CD4-positive, alpha-beta memory T cell (primary cell): ENCODE data around the gene RNF43. TPM values are rescaled to one million over a fixed set of nuclear protein-coding genes. Genes with fewer than 3 reads are reported as not detected.
A peak's percentile ranks its signal among the peaks of the same experiment; 100 is the strongest.

ENCODE experiments used
- CTCF ChIA-PET: fragments of 350-600 bp; sonication (Branson Sonifier 250); formaldehyde crosslinking; loops from one replicate; lab custom pipeline; 2021; ENCODE audit warnings: inconsistent platforms; ENCODE audit not compliant: partially characterized antibody; lab: Charles Lee
- POLR2A ChIA-PET: fragments of 350-600 bp; sonication (Branson Sonifier 250); formaldehyde crosslinking; loops from one replicate; lab custom pipeline; 2021; ENCODE audit not compliant: partially characterized antibody; lab: Charles Lee
- DNase-seq, 5 donors: peaks; one replicate each; pipeline versions ENCODE4 v3.0.0 to v3.0.0-alpha.2; 2020 to 2022; ENCODE audit warnings: mixed read lengths in 1 of 5
- H3K27ac ChIP-seq: one replicate; pipeline ENCODE4 v1.7.0; 2013; ENCODE audit warnings: low read depth, low read length
- H3K27me3 ChIP-seq: 2 replicates; pipeline ENCODE4 v1.7.0; 2013; ENCODE audit warnings: mild to moderate bottlenecking, low read length, moderate library complexity; ENCODE audit not compliant: insufficient read depth
- H3K36me3 ChIP-seq: 2 replicates; pipeline ENCODE4 v1.7.0; 2013; ENCODE audit warnings: mild to moderate bottlenecking, low read length, moderate library complexity; ENCODE audit not compliant: insufficient read depth
- H3K4me1 ChIP-seq: 2 replicates; pipeline ENCODE4 v1.7.0; 2013; ENCODE audit warnings: mild to moderate bottlenecking, low read length, moderate library complexity; ENCODE audit not compliant: insufficient read depth
- H3K4me3 ChIP-seq, 2 donors: one replicate each; pipeline ENCODE4 v1.7.0; 2013; ENCODE audit warnings: low read length in 2 of 2, mild to moderate bottlenecking in 1 of 2
- H3K9me3 ChIP-seq, 2 donors: one replicate each; pipeline ENCODE4 v1.7.0; 2013; ENCODE audit warnings: low read length in 2 of 2, control low read depth in 1 of 2; ENCODE audit not compliant: control insufficient read depth in 1 of 2
- H3K27ac Mint-ChIP-seq, 7 donors: one replicate each; pipeline ENCODE4 v1.8.0; 2020 to 2021; ENCODE audit warnings: mixed read lengths in 7 of 7, mild to moderate bottlenecking in 6 of 7, inconsistent platforms in 3 of 7, moderate library complexity in 3 of 7
- H3K27me3 Mint-ChIP-seq, 2 donors: one replicate each; pipeline ENCODE4 v1.8.0; 2020 to 2021; ENCODE audit warnings: mixed read lengths in 2 of 2
- H3K36me3 Mint-ChIP-seq, 2 donors: one replicate each; pipeline ENCODE4 v1.8.0; 2020 to 2021; ENCODE audit warnings: mixed read lengths in 2 of 2, inconsistent platforms in 1 of 2, mild to moderate bottlenecking in 1 of 2
- H3K4me1 Mint-ChIP-seq, 4 donors: one replicate each; pipeline ENCODE4 v1.8.0; 2020 to 2021; ENCODE audit warnings: mixed read lengths in 4 of 4, mild to moderate bottlenecking in 1 of 4
- H3K4me3 Mint-ChIP-seq, 8 donors: one replicate each; pipeline ENCODE4 v1.8.0; 2020 to 2021; ENCODE audit warnings: mixed read lengths in 8 of 8, mild to moderate bottlenecking in 7 of 8, moderate library complexity in 6 of 8, inconsistent platforms in 3 of 8
- H3K9me3 Mint-ChIP-seq, 8 donors: one replicate each; pipeline ENCODE4 v1.8.0; 2020 to 2021; ENCODE audit warnings: mixed read lengths in 8 of 8, mild to moderate bottlenecking in 5 of 8, inconsistent platforms in 3 of 8, moderate library complexity in 1 of 8
- intact Hi-C: fragments of 100-400 bp; cut with micrococcal nuclease; formaldehyde crosslinking; loops from one replicate; pipeline ENCODE4 v1.15.1; 2023
- polyA plus RNA-seq, 2 donors: library from polyadenylated mRNA; unstranded; fragments of 300-500 nt; fragmentation: Illumina TruSeq; gene quantifications; one replicate each; pipeline ENCODE4 v1.2.3, GENCODE V29; 2021
- total RNA-seq, 2 experiments: library from RNA; stranded (reverse); gene quantifications; one replicate each; pipeline ENCODE4 v1.2.3, GENCODE V29; 2021

Gene RNF43
- total and polyA plus RNA-seq, 4 experiments from 2014 or later = 1.2 to 2.3 (median 1.6) TPM; not detected in 1

DNA sequence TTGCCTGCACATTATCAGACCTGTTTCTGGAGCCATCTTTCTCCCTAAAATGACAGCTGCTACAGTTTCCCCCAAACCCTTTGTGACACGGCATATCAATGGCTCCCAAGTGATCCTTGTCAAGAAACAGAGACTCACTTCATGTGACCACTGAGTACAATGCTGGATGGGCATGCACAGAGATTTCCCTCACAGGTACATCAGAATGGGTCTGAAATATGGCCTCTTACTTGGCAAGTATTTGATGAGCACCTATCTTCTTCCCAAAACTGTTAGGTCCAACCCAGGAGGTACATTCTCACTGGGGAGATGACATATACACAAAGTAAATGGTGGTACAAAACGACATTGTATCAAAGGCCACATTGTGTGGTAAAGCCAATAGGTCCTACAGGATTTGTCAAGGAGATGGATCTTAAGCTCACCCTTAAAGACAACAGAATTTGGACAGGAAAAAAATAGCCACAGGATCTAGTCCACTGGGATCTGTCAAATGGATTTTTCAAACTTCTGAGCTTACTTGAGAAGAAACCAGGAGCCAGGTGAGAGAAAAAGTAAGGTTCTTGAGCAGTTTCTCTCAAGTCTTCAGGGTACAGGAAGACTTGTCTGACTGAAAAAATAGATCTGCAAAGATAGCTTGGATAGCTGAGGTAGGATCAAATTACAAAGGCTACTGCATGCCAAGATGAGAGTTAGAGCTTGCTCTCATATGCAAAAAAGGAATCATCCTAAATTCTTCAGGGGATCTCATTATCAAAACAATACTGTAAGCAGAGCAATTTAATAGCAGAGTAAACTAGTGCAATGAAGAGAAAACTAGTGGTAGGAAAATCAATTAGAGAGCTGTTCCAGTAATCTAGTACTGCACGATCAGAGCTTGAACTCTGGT, 28.8 kb downstream of the RNF43 start:
- DNase-seq = no peak
- no peaks in the 10 kb centered on the region for H3K27me3 Mint-ChIP-seq
- H3K27ac Mint-ChIP-seq = peak overlapping the region in 4 of 7 donors; percentile 25 to 81 (median 42)
- Histone ChIP-seq H3K9me3 (no peaks in the 10 kb centered on the region), H3K36me3 (no peaks in the 10 kb centered on the region), H3K4me3 (no peak overlapping the region), H3K27ac (no peak overlapping the region), H3K27me3 (no peaks in the 10 kb centered on the region), H3K4me1 (no peaks in the 10 kb centered on the region)
- intact Hi-C loops = no loop called here
- no peaks in the 10 kb centered on the region for H3K9me3 Mint-ChIP-seq
- no peak overlapping the region for H3K4me3 Mint-ChIP-seq
- ChIA-PET CTCF (interaction anchor here (1.1 to 1.6 kb wide), 3 partner anchors 10 to 36 kb away, joined by 3 to 6 read pairs (median 5); partner anchors contain the start of genes RNF43 and SUPT4H1), POLR2A (interaction anchor here (0.8 kb wide), 1 partner anchor 33 kb away, joined by 3 read pairs; no protein-coding TSS in a partner anchor)
- peaks cover 0 to 16% (median 5%) of the 10 kb centered on the region in 4 donors for H3K4me1 Mint-ChIP-seq
- H3K36me3 Mint-ChIP-seq = no peaks in the 10 kb centered on the region

DNA sequence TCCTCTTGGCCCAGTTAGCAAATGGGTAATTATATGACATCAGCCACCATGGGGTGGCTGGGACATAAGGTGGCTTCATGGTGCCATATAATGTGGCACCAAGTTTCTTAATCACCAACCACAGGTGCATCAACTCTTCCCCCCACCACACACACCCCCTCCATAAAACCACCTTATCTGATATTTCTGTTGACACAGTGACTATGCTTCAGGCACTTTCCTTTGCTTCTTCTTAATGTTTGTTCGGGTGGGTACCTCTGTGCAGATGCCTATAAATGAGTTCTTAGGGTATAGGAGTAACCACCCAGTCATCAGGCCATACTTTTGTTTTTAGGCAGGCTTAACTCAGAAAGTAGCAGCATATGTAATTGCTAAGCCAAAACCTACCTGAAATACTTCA, 29.5 kb downstream of the RNF43 start:
- H3K4me1 ChIP-seq = peaks cover 3% of the 10 kb centered on the region
- no peaks in the 10 kb centered on the region for H3K36me3 Mint-ChIP-seq
- H3K4me3 ChIP-seq = no peak overlapping the region
- H3K9me3 ChIP-seq = no peaks in the 10 kb centered on the region
- H3K27me3 ChIP-seq = no peaks in the 10 kb centered on the region
- H3K27ac ChIP-seq = no peak overlapping the region
- CTCF ChIA-PET = interaction anchor here (1.6 kb wide), 1 partner anchor 9 kb away, joined by 6 read pairs; no protein-coding TSS in a partner anchor
- H3K27ac Mint-ChIP-seq = peak overlapping the region in 2 of 7 donors; percentile 35 to 43
- H3K36me3 ChIP-seq = no peaks in the 10 kb centered on the region
- POLR2A ChIA-PET = no interaction called here
- H3K4me3 Mint-ChIP-seq = no peak overlapping the region
- peak in 1 of 5 donors; percentile 41 for DNase-seq
- H3K9me3 Mint-ChIP-seq = no peaks in the 10 kb centered on the region
- intact Hi-C loops = no loop called here
- no peaks in the 10 kb centered on the region for H3K27me3 Mint-ChIP-seq
- peaks cover 3 to 19% (median 7%) of the 10 kb centered on the region in 4 donors for H3K4me1 Mint-ChIP-seq

DNA sequence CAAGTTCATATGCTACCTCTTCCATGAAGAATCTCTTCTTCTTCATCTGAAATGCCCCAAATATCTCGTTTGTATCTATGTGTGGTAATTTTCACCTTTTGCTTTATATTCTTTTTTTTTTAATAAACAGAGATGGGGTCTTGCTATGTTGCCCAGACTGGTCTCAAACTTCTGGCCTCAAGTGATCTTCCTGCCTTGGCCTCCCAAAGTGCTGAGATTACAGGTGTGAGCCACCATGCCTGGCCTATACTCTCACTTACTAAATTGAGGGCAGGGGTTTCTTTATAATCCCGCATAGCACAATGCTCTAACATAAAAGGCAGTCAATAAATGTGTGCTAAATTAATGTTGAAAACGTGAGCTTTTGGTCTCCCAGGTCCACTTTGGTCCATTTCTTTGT, 30.6 kb downstream of the RNF43 start:
- H3K4me3 ChIP-seq = no peak overlapping the region
- intact Hi-C loops = no loop called here
- peaks cover 14 to 30% (median 18%) of the 10 kb centered on the region in 4 donors for H3K4me1 Mint-ChIP-seq
- no peak for DNase-seq
- POLR2A ChIA-PET = no interaction called here
- CTCF ChIA-PET = interaction anchor here (1.1 kb wide), 1 partner anchor 9 kb away, joined by 5 read pairs; no protein-coding TSS in a partner anchor
- no peaks in the 10 kb centered on the region for H3K9me3 ChIP-seq
- no peaks in the 10 kb centered on the region for H3K27me3 Mint-ChIP-seq
- no peaks in the 10 kb centered on the region for H3K36me3 Mint-ChIP-seq
- no peaks in the 10 kb centered on the region for H3K36me3 ChIP-seq
- no peaks in the 10 kb centered on the region for H3K9me3 Mint-ChIP-seq
- H3K4me1 ChIP-seq = peaks cover 14% of the 10 kb centered on the region
- H3K27me3 ChIP-seq = no peaks in the 10 kb centered on the region
- H3K27ac Mint-ChIP-seq = no peak overlapping the region
- H3K4me3 Mint-ChIP-seq = no peak overlapping the region
- H3K27ac ChIP-seq = no peak overlapping the region

DNA sequence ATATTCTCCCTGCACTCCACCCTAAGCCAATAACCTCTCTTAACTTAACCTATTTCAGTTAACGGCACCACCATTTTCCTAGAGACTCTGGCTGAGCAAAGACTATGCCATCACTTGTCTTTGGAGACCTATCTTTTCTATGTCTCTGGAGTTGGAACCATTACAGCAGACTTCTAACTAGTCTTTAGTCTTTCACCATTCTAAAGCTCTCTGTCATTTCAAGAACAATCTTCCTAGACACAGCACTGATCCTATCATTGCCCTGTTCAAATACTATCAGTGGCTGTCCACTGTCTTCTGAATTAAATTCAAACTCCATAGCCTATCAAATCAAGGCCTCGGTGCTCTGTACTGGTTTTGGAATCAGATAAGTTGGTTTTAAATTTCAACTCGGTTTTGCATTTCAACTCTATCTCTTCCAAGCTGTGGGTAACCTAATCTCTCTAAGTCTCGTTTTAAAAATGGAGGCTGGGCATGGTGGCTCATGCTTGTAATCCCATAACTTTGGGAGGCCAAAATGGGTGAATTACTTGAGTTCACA, 31.9 kb downstream of the RNF43 start:
- H3K27ac ChIP-seq = no peak overlapping the region
- H3K36me3 ChIP-seq = no peaks in the 10 kb centered on the region
- no peak overlapping the region for H3K27ac Mint-ChIP-seq
- H3K27me3 ChIP-seq = no peaks in the 10 kb centered on the region
- peaks cover 23% of the 10 kb centered on the region for H3K4me1 ChIP-seq
- no peak overlapping the region for H3K4me3 ChIP-seq
- ChIA-PET POLR2A (no interaction called here), CTCF (no interaction called here)
- H3K4me3 Mint-ChIP-seq = no peak overlapping the region
- intact Hi-C loops = no loop called here
- no peaks in the 10 kb centered on the region for H3K36me3 Mint-ChIP-seq
- no peaks in the 10 kb centered on the region for H3K9me3 ChIP-seq
- H3K27me3 Mint-ChIP-seq = no peaks in the 10 kb centered on the region
- DNase-seq = no peak
- H3K9me3 Mint-ChIP-seq = no peaks in the 10 kb centered on the region
- peaks cover 16 to 32% (median 24%) of the 10 kb centered on the region in 4 donors for H3K4me1 Mint-ChIP-seq

DNA sequence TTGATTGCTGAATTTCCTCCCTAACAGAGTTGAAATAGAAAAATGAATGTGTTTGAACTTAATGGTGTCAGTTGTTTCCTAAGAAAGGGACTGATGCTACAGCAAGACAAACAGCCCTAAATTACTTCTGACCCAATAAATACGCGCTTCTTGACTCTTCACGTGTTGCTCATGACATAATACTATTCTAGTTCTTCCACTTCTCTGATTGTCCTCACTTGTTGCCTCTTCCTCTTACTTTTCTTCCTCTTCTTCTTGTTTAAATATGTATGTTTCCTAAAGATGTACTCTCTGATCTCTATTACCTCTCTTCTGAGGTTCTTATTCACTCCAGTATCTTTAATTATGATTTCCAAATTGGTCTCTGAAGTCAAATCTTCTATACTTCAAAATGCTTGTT, 32.4 kb downstream of the RNF43 start:
- Histone ChIP-seq H3K27ac (no peak overlapping the region), H3K27me3 (no peaks in the 10 kb centered on the region), H3K4me3 (no peak overlapping the region), H3K9me3 (no peaks in the 10 kb centered on the region), H3K36me3 (no peaks in the 10 kb centered on the region), H3K4me1 (peaks cover 28% of the 10 kb centered on the region)
- intact Hi-C loops = no loop called here
- ChIA-PET POLR2A (interaction anchor here (1.7 kb wide), 1 partner anchor 53 kb away, joined by 4 read pairs; no protein-coding TSS in a partner anchor), CTCF (interaction anchor here (0.7 kb wide), 1 partner anchor 33 kb away, joined by 3 read pairs; no protein-coding TSS in a partner anchor)
- Mint-ChIP-seq H3K27me3 (no peaks in the 10 kb centered on the region), H3K4me1 (peaks cover 16 to 36% (median 27%) of the 10 kb centered on the region in 4 donors), H3K36me3 (no peaks in the 10 kb centered on the region), H3K9me3 (no peaks in the 10 kb centered on the region), H3K27ac (no peak overlapping the region), H3K4me3 (no peak overlapping the region)
- DNase-seq = no peak

DNA sequence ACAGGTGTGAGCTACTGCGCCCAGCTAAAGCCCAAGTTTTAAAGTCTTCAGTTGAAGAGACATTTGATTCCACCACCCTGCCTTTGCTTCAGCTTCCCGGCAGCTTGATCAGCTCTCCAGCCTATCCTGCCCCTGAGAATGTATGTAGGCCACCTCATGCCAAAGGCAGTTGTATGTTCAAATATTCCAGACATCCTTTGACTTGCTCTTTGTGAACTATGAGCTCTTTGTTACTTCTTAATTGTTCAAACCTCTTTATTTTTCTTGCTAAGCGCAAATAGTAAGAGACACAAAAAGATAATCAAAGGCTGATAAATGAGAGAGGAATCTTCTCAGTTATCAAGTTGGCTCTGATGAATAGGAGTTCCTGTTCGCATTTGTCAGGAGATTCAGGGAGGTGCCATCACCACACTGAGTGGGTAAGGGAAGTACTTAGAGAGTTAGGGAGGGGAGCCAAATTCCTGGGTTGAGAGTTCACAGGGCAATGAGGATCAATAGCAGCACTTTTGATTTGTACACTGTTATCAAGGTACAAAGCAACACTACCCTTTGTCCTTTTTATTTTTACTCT, 33.4 kb downstream of the RNF43 start:
- ChIA-PET POLR2A (interaction anchor here (0.9 to 1.7 kb wide), 2 partner anchors 31 to 52 kb away, joined by 3 to 4 read pairs; partner anchors contain the start of gene SUPT4H1), CTCF (no interaction called here)
- H3K4me3 ChIP-seq = no peak overlapping the region
- Mint-ChIP-seq H3K4me1 (peaks cover 25 to 45% (median 35%) of the 10 kb centered on the region in 4 donors), H3K27ac (no peak overlapping the region), H3K36me3 (no peaks in the 10 kb centered on the region), H3K9me3 (no peaks in the 10 kb centered on the region), H3K27me3 (no peaks in the 10 kb centered on the region), H3K4me3 (no peak overlapping the region)
- no peaks in the 10 kb centered on the region for H3K27me3 ChIP-seq
- H3K36me3 ChIP-seq = no peaks in the 10 kb centered on the region
- no peak for DNase-seq
- peaks cover 37% of the 10 kb centered on the region for H3K4me1 ChIP-seq
- H3K9me3 ChIP-seq = no peaks in the 10 kb centered on the region
- intact Hi-C loops = no loop called here
- no peak overlapping the region for H3K27ac ChIP-seq
